ENCODE measurements around the gene MAPRE3.
"Not testable (repeated sequence)": the region's sequence is repeated elsewhere in the genome, so short reads cannot be mapped to it uniquely, and the experiment has no call there.

MAPRE3 gene

DNA sequence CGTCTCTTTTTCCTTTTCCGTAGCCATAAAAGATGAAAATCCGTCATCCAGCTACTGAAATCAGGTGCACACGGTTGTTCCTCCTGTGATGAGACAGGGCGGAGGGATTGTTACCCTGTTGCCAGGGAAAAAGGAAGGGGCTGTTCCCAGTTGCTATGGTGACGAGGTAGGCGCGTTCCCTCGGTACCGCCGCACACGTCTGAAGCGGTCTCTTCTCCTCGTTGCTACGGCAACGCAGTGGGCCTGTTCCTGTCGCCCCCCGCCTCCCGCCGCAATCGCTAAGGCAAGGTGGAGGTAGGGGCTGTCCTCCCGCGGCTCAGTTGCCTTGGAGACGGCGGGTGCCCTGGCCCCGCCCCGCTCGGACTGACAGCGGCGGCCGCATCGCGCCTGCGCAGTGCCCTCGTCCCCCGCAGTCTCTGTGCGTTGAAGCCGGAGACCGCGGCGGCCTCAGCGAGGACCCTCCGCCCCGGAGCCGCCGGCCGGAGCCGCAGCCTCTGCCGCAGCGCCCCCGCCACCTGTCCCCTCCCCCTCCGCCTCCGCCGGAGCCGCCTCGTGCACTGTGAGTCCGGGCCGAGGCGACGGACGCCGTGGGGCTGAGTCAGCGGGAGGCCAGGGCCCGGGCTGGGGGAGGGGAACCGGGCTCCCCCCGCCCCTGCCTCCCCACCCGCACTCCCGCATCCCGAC is at the start of gene MAPRE3:
Gene MAPRE3, plus strand, starts transcription at position 394 of the 684 bp plus-strand sequence. CDS start 51,582 bp downstream, outside the sequence.
- DNase-seq = peak; percentile 91

DNA sequence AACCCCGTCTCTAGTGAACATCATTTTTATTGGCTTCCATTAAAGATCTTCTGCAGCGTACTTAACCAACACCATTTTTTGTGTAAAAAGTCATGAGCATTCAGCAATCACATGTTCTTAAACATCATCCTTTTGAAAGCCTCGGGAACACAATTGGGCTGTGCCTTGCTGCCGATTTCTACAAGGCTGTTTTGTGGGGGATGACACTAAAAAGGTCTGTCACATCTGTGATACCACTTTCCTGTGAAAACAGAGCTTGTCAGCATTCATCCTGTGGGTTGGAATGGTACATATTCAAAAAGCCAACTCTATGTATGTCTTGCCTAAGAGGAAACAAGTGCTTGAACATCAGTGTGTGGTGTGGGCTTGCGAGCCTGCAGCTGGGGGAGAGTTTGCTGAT is 49.1 kb upstream of the MAPRE3 start:
- DNase-seq = no peak

GRCh38 chr2:26922405-26923188 is 47.8 kb upstream of the MAPRE3 start:
- DNase-seq = no peak

- not testable (repeated sequence) for DNase-seq
Measured at GRCh38 chr2:26923189-26923466, 47.3 kb upstream of the MAPRE3 start.

- DNase-seq = no peak
Measured at GRCh38 chr2:26924731-26925099, 45.7 kb upstream of the MAPRE3 start.

GRCh38 chr2:26925100-26925791 is 45.2 kb upstream of the MAPRE3 start:
- no peak for DNase-seq

DNA sequence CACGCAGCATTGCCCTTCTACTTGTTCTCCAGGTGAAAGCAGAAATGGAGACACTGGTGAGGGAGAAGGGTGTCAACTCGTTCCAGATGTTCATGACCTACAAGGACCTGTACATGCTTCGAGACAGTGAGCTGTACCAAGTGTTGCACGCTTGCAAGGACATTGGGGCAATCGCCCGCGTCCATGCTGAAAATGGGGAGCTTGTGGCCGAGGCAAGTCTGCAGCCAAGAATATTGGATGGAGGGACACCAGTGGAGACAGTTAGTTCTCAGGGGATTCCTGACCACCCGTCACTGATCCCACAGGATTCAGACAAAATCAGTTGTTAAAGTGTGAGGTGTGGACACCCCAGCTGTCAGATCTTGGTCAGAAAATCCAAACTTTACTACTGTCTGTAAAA is 43.2 kb upstream of the MAPRE3 start:
- no peak for DNase-seq

DNA sequence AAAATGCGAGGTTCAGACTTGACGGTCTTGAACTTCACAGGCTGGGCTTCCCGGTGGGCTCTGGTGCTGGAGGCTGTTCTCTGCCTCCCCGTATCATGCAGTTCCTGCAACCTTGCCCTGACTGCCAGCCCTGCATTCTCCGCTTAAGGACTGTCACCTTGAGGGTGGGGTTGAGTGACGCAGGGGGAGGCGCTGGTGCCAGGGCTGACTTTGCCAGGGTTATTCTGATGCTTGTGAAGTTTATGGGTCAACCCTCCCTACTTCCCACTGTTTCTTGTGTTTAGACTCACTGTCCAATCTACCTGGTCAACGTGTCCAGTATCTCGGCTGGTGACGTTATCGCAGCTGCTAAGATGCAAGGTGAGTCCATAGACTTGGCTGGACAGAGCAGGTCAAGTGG is 37.5 kb upstream of the MAPRE3 start:
- DNase-seq = no peak

- DNase-seq = no peak
Measured at GRCh38 chr2:26933431-26934334, 36.8 kb upstream of the MAPRE3 start.

GRCh38 chr2:26934335-26934724 is 36.1 kb upstream of the MAPRE3 start:
- no peak for DNase-seq

DNA sequence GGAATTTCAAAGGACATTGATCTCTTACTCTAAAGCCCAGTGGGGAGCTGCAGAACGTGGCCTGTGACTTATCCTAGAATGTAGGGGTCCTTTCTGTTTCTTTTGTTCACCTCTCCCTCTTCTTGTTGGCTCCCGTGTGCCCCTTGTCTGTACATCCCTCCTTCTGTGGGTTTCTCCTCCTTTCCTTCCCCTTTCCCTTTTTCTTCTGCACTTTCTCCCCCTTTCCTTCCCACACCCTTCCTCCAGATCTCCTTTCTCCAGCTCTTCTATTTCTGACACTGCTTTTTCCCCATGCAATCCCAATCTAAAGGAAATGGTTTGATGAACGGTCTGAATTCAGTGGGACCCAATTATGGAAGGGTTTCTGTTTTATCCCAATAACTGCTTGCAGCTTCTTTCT is 35.5 kb upstream of the MAPRE3 start:
- no peak for DNase-seq

GRCh38 chr2:26936855-26937254 is 33.6 kb upstream of the MAPRE3 start:
- no peak for DNase-seq

- DNase-seq = no peak
Measured at GRCh38 chr2:26938399-26939118, 31.9 kb upstream of the MAPRE3 start.

DNA sequence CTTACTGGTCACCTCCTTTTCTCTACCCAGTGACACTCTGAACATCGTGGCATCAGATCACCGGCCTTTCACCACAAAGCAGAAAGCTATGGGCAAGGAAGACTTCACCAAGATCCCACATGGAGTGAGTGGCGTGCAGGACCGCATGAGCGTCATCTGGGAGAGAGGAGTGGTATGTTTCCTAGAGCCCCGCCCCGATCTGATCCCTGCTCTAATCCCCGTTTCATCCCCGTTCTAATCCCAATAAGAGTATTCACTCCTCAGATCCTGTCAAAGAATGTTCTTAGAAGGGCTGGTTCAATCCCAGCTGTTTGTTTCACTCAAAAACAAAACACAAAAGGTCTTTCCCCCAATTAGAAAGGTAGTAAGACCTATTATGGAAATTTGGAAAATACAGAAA is 30.4 kb upstream of the MAPRE3 start:
- DNase-seq = no peak

DNA sequence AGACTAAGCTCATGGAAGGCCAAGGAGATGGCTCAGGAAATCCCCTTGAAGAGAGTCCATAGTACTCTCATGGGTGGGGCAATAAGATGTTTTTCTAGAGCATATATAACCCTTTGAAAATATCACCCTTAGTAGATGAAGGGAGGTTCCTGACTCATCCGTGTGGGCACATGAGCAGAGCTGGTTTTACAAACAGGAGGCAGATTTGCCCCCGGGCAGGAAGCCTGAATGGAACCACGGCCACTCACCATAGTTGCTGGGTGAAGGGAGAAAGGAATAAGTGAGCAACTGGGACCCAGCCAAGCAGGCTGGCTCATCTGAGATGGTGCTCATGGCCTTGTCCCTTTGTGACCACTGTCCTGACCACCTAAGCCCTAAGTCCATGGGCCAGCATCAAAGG is 29.0 kb upstream of the MAPRE3 start:
- no peak for DNase-seq

DNA sequence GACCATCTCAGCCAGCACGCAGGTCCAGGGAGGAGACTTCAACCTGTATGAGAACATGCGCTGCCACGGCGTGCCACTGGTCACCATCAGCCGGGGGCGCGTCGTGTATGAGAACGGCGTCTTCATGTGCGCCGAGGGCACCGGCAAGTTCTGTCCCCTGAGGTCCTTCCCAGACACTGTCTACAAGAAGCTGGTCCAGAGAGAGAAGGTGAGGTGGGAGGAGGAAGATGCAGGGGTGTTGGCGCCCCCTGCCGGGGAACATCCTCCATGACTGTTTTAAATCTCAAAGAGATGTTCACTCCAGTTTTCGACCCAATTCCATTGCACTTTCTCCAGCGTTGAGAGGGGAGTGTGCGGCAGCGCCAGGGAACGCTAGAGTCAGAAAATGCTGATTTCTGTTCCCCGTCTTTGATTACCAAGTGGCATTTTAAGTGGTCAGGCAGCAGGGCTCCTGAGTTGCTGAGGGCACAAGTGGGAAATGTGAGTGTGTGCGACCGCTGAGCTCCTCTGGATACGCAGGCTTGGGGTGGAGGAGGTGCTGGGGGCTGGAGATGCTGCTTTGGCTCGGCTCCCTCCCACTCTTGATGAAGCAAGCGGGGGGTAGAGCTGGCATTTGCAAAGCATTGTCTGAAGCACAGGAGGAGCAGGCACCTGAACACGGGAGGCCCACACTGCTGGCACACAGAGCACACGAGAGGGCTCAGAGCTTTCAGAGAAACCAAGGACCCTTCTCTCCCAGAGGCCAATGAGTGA is 27.7 kb upstream of the MAPRE3 start:
- peak; percentile 41 for DNase-seq

DNA sequence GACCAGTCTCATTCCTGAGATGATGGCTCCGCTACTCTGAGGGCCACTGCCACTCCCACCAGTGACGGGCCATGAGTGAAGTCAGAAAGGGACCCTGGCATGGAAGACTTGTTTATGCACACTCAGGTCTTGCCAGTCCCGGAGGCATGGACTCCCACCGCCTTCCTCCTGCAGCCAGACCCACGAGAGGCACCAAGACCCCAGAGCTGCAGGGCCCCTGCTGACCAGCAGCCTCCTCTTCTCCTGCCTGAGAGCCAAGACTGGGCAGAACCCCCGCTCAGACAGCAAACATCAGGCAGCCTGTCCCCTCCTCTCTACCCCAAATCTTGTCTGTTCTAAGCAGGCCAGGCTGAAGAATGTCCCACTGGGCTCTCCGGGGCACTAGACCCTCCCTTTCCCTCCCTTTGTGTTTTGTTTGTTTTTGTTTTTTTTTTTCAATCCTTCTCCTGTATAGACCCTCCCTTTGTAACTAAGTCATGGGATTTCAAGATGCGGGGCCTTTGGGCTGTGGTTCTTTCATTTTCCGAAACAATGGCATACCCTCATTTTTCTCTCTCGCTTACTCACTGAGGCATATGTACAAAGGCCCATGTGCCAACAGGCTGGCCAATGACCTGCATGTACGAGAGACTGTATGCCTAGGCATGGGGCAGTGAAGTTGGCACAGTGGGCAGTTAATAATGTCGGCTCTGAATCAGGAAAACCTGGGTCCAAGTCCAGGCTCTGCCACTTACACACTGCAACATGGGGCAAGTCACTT is 24.3 kb upstream of the MAPRE3 start:
- DNase-seq = no peak

DNA sequence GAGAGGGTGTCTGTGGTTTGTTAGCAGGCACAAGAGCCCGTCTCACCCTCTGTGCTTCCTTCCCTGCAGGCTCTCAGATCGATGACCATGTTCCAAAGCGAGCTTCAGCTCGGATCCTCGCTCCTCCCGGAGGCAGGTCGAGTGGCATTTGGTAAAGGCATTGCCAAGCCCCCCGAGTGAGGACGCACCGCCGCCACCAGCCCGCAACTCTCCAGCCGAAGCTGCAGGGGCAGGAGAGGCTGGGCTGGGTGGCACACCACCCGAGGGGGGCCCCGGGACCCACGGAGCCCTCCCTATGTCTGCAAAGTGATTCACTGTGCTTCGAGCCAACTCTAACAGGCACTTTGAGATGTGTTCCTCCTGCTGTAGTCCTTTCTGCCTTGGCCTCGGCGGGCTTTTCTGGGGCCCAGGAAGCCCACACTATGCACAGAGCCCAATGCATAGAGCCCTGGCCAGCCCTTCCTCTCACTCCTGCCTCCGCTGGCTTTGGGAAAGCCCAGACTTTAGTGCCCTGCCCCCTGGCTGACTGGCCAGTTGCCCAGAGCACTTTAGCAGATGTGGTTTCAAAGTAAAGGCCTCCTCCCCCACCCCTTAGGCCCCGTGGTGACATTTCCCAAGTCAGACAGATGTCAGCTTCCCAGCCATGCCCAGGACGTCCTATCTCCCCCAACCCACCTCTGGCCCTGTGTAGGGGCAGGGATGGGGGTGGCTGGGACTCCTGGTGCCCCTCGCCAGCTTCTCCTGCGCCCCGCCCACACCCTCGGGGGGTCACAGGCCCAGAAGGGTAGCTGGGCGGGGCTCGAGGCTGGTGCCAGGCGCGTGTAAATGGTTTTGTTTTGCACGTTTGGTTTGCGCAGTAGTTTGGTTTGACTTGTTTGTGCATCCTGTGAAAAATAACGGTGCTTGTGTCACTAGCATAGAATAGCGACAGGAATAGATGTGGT is 23.3 kb upstream of the MAPRE3 start:
- DNase-seq = no peak

DNA sequence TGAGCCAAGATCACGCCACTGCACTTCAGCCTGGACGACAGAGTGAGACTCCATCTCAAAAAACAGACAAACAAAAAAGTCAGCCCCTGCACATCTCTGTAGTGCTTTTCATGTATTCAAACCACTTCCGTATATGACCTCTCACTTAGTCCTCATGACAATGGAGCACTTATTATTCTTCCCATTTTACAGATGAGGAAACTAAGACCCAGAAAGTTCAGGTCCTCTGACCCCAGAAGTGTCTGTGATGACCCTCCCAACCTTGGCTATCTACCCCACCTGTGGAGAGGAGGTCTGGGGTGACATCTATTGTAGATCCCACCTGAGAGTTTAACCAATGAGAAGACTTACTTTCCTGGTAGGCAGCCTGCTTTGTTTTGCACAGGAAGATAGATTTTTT is 21.6 kb upstream of the MAPRE3 start:
- no peak for DNase-seq

GRCh38 chr2:26950246-26950645 is 20.2 kb upstream of the MAPRE3 start:
- DNase-seq = no peak
